Left ventricle myocardium inferior (tissue), 1 donor: Measurements from ENCODE around the gene KANSL1L. TPM values are rescaled to one million over a fixed set of nuclear protein-coding genes. Genes with fewer than 3 reads are reported as not detected.

ENCODE experiments used
- DNase-seq: peaks from one replicate; pipeline ENCODE4 v3.0.0-alpha.2; 2020
- H3K27ac ChIP-seq: fragments of 200-600 bp; replicated peaks from 2 replicates; pipeline ENCODE4 v1.8.0; 2021
- H3K27me3 ChIP-seq: fragments of 200-600 bp; 2 replicates; pipeline ENCODE4 v1.8.0; 2021; ENCODE audit warnings: low read depth
- H3K36me3 ChIP-seq: fragments of 200-600 bp; 2 replicates; pipeline ENCODE4 v1.8.0; 2021
- H3K4me1 ChIP-seq: fragments of 200-600 bp; 2 replicates; pipeline ENCODE4 v1.8.0; 2021
- H3K4me3 ChIP-seq: fragments of 200-600 bp; 2 replicates; pipeline ENCODE4 v1.8.0; 2021; ENCODE audit warnings: mild to moderate bottlenecking, moderate library complexity
- H3K9me3 ChIP-seq: fragments of 200-600 bp; replicated peaks from 2 replicates; pipeline ENCODE4 v1.8.0; 2021
- CTCF ChIP-seq: fragments of 200-600 bp; IDR thresholded peaks from 2 replicates; pipeline ENCODE4 v1.8.0; 2021; ENCODE audit warnings: antibody characterized with exemption, mild to moderate bottlenecking, borderline replicate concordance
- intact Hi-C: fragments of 100-400 bp; cut with micrococcal nuclease; formaldehyde crosslinking; loops from one replicate; pipeline ENCODE4 v1.11.0; 2022
- total RNA-seq: library from RNA; stranded (reverse); fragmentation: NEBNext Ultra II Directional; extraction: Animal tissue kit (Norgen Biotek cat#: 25700); gene quantifications from one replicate; pipeline ENCODE4 v1.2.1, GENCODE V29; 2021
- donor health status: DM: no; HTN: yes; CAD: no; lungs with severe emphysema.

KANSL1L gene
- total RNA-seq, 1 donor from 2014 or later, result 18.1 TPM

GRCh38 chr2:209977386-209978239 lies 193.6 kb downstream of the KANSL1L start:
- no peaks in the 10 kb centered on the region for H3K9me3 ChIP-seq
- H3K27me3 ChIP-seq, result peaks cover 23% of the 10 kb centered on the region
- intact Hi-C loops, result loop anchor here (5.0 kb wide), 1 partner anchor 220 kb away; no protein-coding TSS in a partner anchor
- no peak overlapping the region for H3K27ac ChIP-seq
- no peaks in the 10 kb centered on the region for H3K36me3 ChIP-seq
- H3K4me3 ChIP-seq, result no peak overlapping the region
- no peak for DNase-seq
- peak; percentile 79 for TF ChIP-seq CTCF
- no peaks in the 10 kb centered on the region for H3K4me1 ChIP-seq

- DNase-seq, result no peak
- TF ChIP-seq CTCF, result no peak
- Histone ChIP-seq H3K27me3 (peaks cover 31% of the 10 kb centered on the region), H3K9me3 (no peaks in the 10 kb centered on the region), H3K36me3 (no peaks in the 10 kb centered on the region), H3K4me3 (no peak overlapping the region), H3K4me1 (no peaks in the 10 kb centered on the region), H3K27ac (no peak overlapping the region)
- intact Hi-C loops, result loop anchor here (5.0 kb wide), 1 partner anchor 220 kb away; no protein-coding TSS in a partner anchor
Measured at GRCh38 chr2:209976698-209977385, 194.4 kb downstream of the KANSL1L start.

GRCh38 chr2:209974576-209974975 lies 196.6 kb downstream of the KANSL1L start:
- intact Hi-C loops, result no loop called here
- no peak for DNase-seq
- no peaks in the 10 kb centered on the region for H3K36me3 ChIP-seq
- no peak overlapping the region for H3K27ac ChIP-seq
- peaks cover 51% of the 10 kb centered on the region for H3K27me3 ChIP-seq
- H3K4me3 ChIP-seq, result no peak overlapping the region
- H3K4me1 ChIP-seq, result no peaks in the 10 kb centered on the region
- TF ChIP-seq CTCF, result no peak
- H3K9me3 ChIP-seq, result no peaks in the 10 kb centered on the region

GRCh38 chr2:209973328-209973727 lies 197.9 kb downstream of the KANSL1L start:
- Histone ChIP-seq H3K36me3 (no peaks in the 10 kb centered on the region), H3K27me3 (peaks cover 55% of the 10 kb centered on the region), H3K9me3 (no peaks in the 10 kb centered on the region), H3K4me3 (no peak overlapping the region), H3K27ac (no peak overlapping the region), H3K4me1 (no peaks in the 10 kb centered on the region)
- TF ChIP-seq CTCF, result no peak
- no peak for DNase-seq
- intact Hi-C loops, result no loop called here

Other genes starting within 250 kb of the KANSL1L start
- 16.4 TPM for gene RPE, start 168.8 kb downstream of the KANSL1L start, total RNA-seq
- gene ACADL, start 54.0 kb upstream of the KANSL1L start, total RNA-seq, result 1.3 TPM
- 0.36 TPM for gene MYL1, start 143.8 kb upstream of the KANSL1L start, total RNA-seq